ENCODE results near the gene GRIN1.
A peak's percentile ranks its signal among the peaks of the same experiment; 100 is the strongest.

The GRIN1 gene

GRCh38 chr9:137168573-137168903, 29.6 kb downstream of the GRIN1 start:
- TF ChIP-seq, protein P1, sequence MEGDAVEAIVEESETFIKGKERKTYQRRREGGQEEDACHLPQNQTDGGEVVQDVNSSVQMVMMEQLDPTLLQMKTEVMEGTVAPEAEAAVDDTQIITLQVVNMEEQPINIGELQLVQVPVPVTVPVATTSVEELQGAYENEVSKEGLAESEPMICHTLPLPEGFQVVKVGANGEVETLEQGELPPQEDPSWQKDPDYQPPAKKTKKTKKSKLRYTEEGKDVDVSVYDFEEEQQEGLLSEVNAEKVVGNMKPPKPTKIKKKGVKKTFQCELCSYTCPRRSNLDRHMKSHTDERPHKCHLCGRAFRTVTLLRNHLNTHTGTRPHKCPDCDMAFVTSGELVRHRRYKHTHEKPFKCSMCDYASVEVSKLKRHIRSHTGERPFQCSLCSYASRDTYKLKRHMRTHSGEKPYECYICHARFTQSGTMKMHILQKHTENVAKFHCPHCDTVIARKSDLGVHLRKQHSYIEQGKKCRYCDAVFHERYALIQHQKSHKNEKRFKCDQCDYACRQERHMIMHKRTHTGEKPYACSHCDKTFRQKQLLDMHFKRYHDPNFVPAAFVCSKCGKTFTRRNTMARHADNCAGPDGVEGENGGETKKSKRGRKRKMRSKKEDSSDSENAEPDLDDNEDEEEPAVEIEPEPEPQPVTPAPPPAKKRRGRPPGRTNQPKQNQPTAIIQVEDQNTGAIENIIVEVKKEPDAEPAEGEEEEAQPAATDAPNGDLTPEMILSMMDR (conservative IDR thresholded peaks at IDR 0.05; ENCODE audit: low read depth), result no peak
- POLR2A ChIA-PET (ENCODE audit: low non-redundant PET), result interaction anchor here (1.7 to 2.0 kb wide), 2 partner anchors 20 to 39 kb away, joined by 5 to 6 read pairs; partner anchors contain the start of genes ANAPC2 and SSNA1
- no peak for DNase-seq (ENCODE audit: low spot score)
- H3K27ac ChIP-seq, result no peak overlapping the region; the same call in 1 of the 2 replicates
- CTCF ChIA-PET, result interaction anchor here (0.7 to 1.7 kb wide), 3 partner anchors 22 to 68 kb away, joined by 3 to 9 read pairs (median 6); no protein-coding TSS in a partner anchor

- H3K27ac ChIP-seq, result peak overlapping the region; percentile 1; the same call in 1 of the 2 replicates
- ChIA-PET POLR2A (ENCODE audit: low non-redundant PET) (interaction anchor here (1.7 to 2.0 kb wide), 2 partner anchors 19 to 40 kb away, joined by 5 to 6 read pairs; partner anchors contain the start of genes ANAPC2 and SSNA1), CTCF (interaction anchor here (1.4 to 1.7 kb wide), 2 partner anchors 66 to 68 kb away, joined by 3 to 9 read pairs; no protein-coding TSS in a partner anchor)
- TF ChIP-seq, protein P1 (conservative IDR thresholded peaks at IDR 0.05; ENCODE audit: low read depth), result no peak
- DNase-seq (ENCODE audit: low spot score), result peak; percentile 81
Observed at GRCh38 chr9:137168904-137169856, 30.2 kb downstream of the GRIN1 start.

DNA sequence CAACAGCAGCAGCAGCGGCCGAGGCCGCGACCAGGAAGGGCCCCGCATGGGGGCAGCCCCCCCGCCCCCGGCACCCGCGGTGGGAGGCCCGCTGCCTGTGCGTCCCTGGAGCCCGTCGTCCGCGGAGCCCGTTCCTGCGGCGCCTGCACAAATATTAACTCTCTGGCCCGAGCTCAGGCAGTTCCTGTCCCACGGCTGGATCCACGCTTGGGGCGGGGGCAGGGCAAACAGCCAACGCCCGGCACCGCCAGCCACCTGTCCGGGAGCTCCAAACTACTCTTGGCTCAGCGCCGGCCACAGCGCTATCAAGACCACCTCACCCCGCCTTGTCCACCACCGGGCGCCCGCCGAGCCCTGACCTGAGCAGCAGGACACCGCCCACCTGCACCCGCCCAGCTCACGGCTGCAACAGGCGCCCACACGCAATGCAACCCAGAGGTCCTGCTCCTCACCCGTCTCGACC, 31.0 kb downstream of the GRIN1 start, which contains the start of gene LRRC26:
Gene LRRC26, minus strand, starts transcription at position 156 of the 463 bp plus-strand sequence. Its CDS starts 108 bp downstream, at position 48.
- DNase-seq (ENCODE audit: low spot score), result no peak
- TF ChIP-seq, protein P1 (conservative IDR thresholded peaks at IDR 0.05; ENCODE audit: low read depth), result no peak
- POLR2A ChIA-PET (ENCODE audit: low non-redundant PET), result interaction anchor here (0.9 to 2.0 kb wide), 2 partner anchors 19 to 41 kb away, joined by 3 to 5 read pairs; no protein-coding TSS in a partner anchor
- CTCF ChIA-PET, result interaction anchor here (1.7 kb wide), 1 partner anchor 67 kb away, joined by 9 read pairs; no protein-coding TSS in a partner anchor
- peak within 1 kb of the TSS; percentile 1; the same call in 1 of the 2 replicates for H3K27ac ChIP-seq

GRCh38 chr9:137170486-137171148, 31.7 kb downstream of the GRIN1 start:
- H3K27ac ChIP-seq, result no peak overlapping the region
- DNase-seq (ENCODE audit: low spot score), result no peak
- POLR2A ChIA-PET (ENCODE audit: low non-redundant PET), result interaction anchor here (0.9 kb wide), 1 partner anchor 18 kb away, joined by 3 read pairs; no protein-coding TSS in a partner anchor
- TF ChIP-seq, protein P1 (conservative IDR thresholded peaks at IDR 0.05; ENCODE audit: low read depth), result no peak
- CTCF ChIA-PET, result interaction anchor here (0.5 to 1.9 kb wide), 3 partner anchors 57 to 89 kb away, joined by 4 to 5 read pairs (median 5); partner anchors contain the start of gene RNF224

- H3K27ac ChIP-seq, result no peak overlapping the region
- DNase-seq (ENCODE audit: low spot score), result no peak
- POLR2A ChIA-PET (ENCODE audit: low non-redundant PET), result interaction anchor here (0.7 kb wide), 1 partner anchor 34 kb away, joined by 3 read pairs; the partner anchor contains the start of gene NDOR1
- CTCF ChIA-PET, result interaction anchor here (0.5 to 1.9 kb wide), 4 partner anchors 9 to 89 kb away, joined by 4 to 5 read pairs (median 4); partner anchors contain the start of gene RNF224
- TF ChIP-seq, protein P1 (conservative IDR thresholded peaks at IDR 0.05; ENCODE audit: low read depth), result no peak
Observed at GRCh38 chr9:137171149-137171900, 32.4 kb downstream of the GRIN1 start.

Measured in RWPE1 (cell line).